K562 (cell line): Measurements from ENCODE around the gene ZNF24. TPM values are rescaled to one million over a fixed set of nuclear protein-coding genes. Genes with fewer than 3 reads are reported as not detected.

Source experiments
- ATAC-seq: fragments of 200-7000 bp; cut with Tn5 transposase; 3 replicates; pipeline ENCODE4 v1.9.1; 2020; ENCODE audit warnings: moderate library complexity
- BruUV-seq: library from RNA; stranded (reverse); fragments of 400-500 nt; replicated peaks from 2 replicates; lab custom pipeline; 2021; lab: Mats Ljungman, UMichigan
- CTCF ChIA-PET: fragments of 300-600 bp; formaldehyde crosslinking; extraction: SDS; loops from one replicate; lab custom pipeline; 2021; ENCODE audit warnings: low intra/inter-chr PET ratio; lab: Yijun Ruan, JAX
- POLR2A ChIA-PET: fragments of 300-600, 350-650 bp; sonication (Branson Sonifier 250); formaldehyde crosslinking; extraction: SDS; loops from one replicate; lab custom pipeline; 2021; ENCODE audit warnings: antibody characterized with exemption, inconsistent platforms; lab: Yijun Ruan, JAX
- DNase-seq, 4 experiments: peaks; one replicate each; pipeline versions ENCODE4 v3.0.0 to v3.0.0-alpha.2; 2011 to 2018; ENCODE audit warnings: low spot score in 3 of 4, mixed read lengths in 3 of 4; ENCODE audit errors: extremely low read depth in 1 of 4
- FAIRE-seq: peaks from 2 replicates; lab custom pipeline; 2011; peaks lifted over from hg19 to GRCh38; lab: Jason Lieb, UNC
- H2AFZ ChIP-seq: 2 replicates; pipeline ENCODE4 v1.6.0; 2011; ENCODE audit warnings: low read depth, low read length, control low read depth, inconsistent platforms
- H3K27ac ChIP-seq: fragments of 200-600 bp; 3 replicates; pipeline ENCODE4 v1.8.0; 2011; ENCODE audit warnings: low read depth, mild to moderate bottlenecking, control low read depth, inconsistent platforms, low read length, moderate library complexity, mixed read lengths; ENCODE audit errors: extremely low read depth
- H3K27me3 ChIP-seq, 2 experiments: fragments of 300-600 bp in 1 of 2; 2 replicates in 1 of 2; 3 replicates in 1 of 2; pipeline versions ENCODE4 v1.6.0 to v1.8.0; 2011; ENCODE audit warnings: inconsistent platforms in 2 of 2, low read length in 2 of 2, mild to moderate bottlenecking in 1 of 2, mixed read lengths in 1 of 2, moderate library complexity in 1 of 2; ENCODE audit not compliant: control insufficient read depth in 2 of 2, insufficient read depth in 2 of 2
- H3K36me3 ChIP-seq: fragments of 300-600 bp; 3 replicates; pipeline ENCODE4 v1.8.0; 2011; ENCODE audit warnings: mild to moderate bottlenecking, low read length, inconsistent platforms; ENCODE audit not compliant: control insufficient read depth, insufficient read depth
- H3K4me1 ChIP-seq, 2 experiments: fragments of 200-600 bp in 1 of 2; replicated peaks in 1 of 2; 2 replicates in 1 of 2; 3 replicates in 1 of 2; pipeline versions ENCODE4 v1.5.1 to v1.8.0; 2011; ENCODE audit warnings: inconsistent platforms in 2 of 2, low read length in 2 of 2, mild to moderate bottlenecking in 1 of 2, mixed read lengths in 1 of 2, moderate library complexity in 1 of 2; ENCODE audit not compliant: control insufficient read depth in 2 of 2, insufficient read depth in 2 of 2
- H3K4me2 ChIP-seq: 2 replicates; pipeline ENCODE4 v1.6.1; 2011; ENCODE audit warnings: low read length, control low read depth, inconsistent platforms, mixed read lengths; ENCODE audit not compliant: insufficient read depth
- H3K4me3 ChIP-seq: fragments of 200-600 bp; sonication (generic), shearing (Covaris generic); 2 replicates; pipeline ENCODE4 v1.5.1; 2016; ENCODE audit warnings: control low read depth, inconsistent platforms
- H3K79me2 ChIP-seq: fragments of 200-600 bp; 3 replicates; pipeline ENCODE4 v1.8.0; 2011; ENCODE audit warnings: low read length, inconsistent platforms; ENCODE audit not compliant: control insufficient read depth, insufficient read depth
- H3K9ac ChIP-seq, 2 experiments: 2 replicates each; pipeline versions ENCODE4 v1.6.0 to v1.6.1; 2011; ENCODE audit warnings: low read depth in 2 of 2, low read length in 2 of 2, control low read depth in 1 of 2, inconsistent platforms in 1 of 2, mild to moderate bottlenecking in 1 of 2, mixed read lengths in 1 of 2; ENCODE audit not compliant: insufficient read depth in 1 of 2
- H3K9me1 ChIP-seq: one replicate; pipeline ENCODE4 v1.6.0; 2011; ENCODE audit warnings: inconsistent platforms, mild to moderate bottlenecking, low read length, moderate library complexity; ENCODE audit not compliant: control insufficient read depth, insufficient read depth
- H3K9me3 ChIP-seq: replicated peaks from 2 replicates; pipeline ENCODE4 v1.5.1; 2011; ENCODE audit warnings: low read depth, low read length, inconsistent platforms; ENCODE audit not compliant: control insufficient read depth, insufficient read depth
- H4K20me1 ChIP-seq: replicated peaks from 2 replicates; pipeline ENCODE4 v1.6.1; 2011; ENCODE audit warnings: low read length, inconsistent platforms, mixed read lengths; ENCODE audit not compliant: control insufficient read depth, insufficient read depth
- BRD4 ChIP-seq: fragments of 200-600 bp; sonication (generic); IDR thresholded peaks from 2 replicates; pipeline ENCODE4 v1.6.1; 2017; ENCODE audit warnings: inconsistent platforms
- CHAMP1 ChIP-seq: fragments of 450-650 bp; IDR thresholded peaks from 2 replicates; pipeline ENCODE4 v1.6.1; 2016; ENCODE audit warnings: mild to moderate bottlenecking
- FOXJ2 ChIP-seq: fragments of 200-800 bp; sonication (Bioruptor generic); IDR thresholded peaks from 2 replicates; pipeline ENCODE4 v1.6.1; 2016; ENCODE audit warnings: missing genetic modification characterization, missing compliant biosample characterization
- HDGF ChIP-seq: fragments of 450-650 bp; IDR thresholded peaks from 2 replicates; pipeline ENCODE4 v1.6.1; 2016
- LEF1 ChIP-seq: fragments of 450-650 bp; IDR thresholded peaks from 2 replicates; pipeline ENCODE4 v1.6.1; 2016; ENCODE audit warnings: mild to moderate bottlenecking
- MAFF ChIP-seq: IDR thresholded peaks from 2 replicates; pipeline ENCODE4 v1.6.1; 2012; ENCODE audit warnings: low read length, improper control_type of control experiment
- MTA3 ChIP-seq: fragments of 450-650 bp; formaldehyde crosslinking; IDR thresholded peaks from 2 replicates; pipeline ENCODE4 v1.6.1; 2017; ENCODE audit warnings: mild to moderate bottlenecking, borderline replicate concordance
- RCOR1 ChIP-seq, 2 experiments: IDR thresholded peaks; 2 replicates each; pipeline ENCODE4 v1.6.1; 2012; ENCODE audit warnings: low read depth in 2 of 2, low read length in 2 of 2, borderline replicate concordance in 1 of 2, improper control_type of control experiment in 1 of 2
- SMARCC2 ChIP-seq: fragments of 450-650 bp; IDR thresholded peaks from 2 replicates; pipeline ENCODE4 v1.6.1; 2017; ENCODE audit warnings: antibody characterized with exemption, moderate library complexity, mild to moderate bottlenecking, low read depth
- SMARCE1 ChIP-seq: fragments of 450-650 bp; IDR thresholded peaks from 2 replicates; pipeline ENCODE4 v1.7.1; 2016; ENCODE audit warnings: mild to moderate bottlenecking
- ZNF23 ChIP-seq: fragments of 250-450 bp; sonication (Bioruptor Pico); IDR thresholded peaks from 2 replicates; pipeline ENCODE4 v1.4.0; 2020; ENCODE audit warnings: mild to moderate bottlenecking
- WGBS: fragments of 100-300 bp; shearing (Covaris generic); methylation state at CpG from one replicate; pipeline ENCODE4 v1.1.6; 2016; ENCODE audit warnings: low coverage, mixed read lengths; ENCODE audit not compliant: insufficient coverage; ENCODE audit errors: missing lambda C conversion rate; 5-methylcytosine and 5-hydroxymethylcytosine counted together
- in situ Hi-C: fragments of 300-500 bp; cut with MboI; formaldehyde crosslinking; loops from 4 replicates; pipeline ENCODE4 v1.15.0; 2018; ENCODE audit warnings: inconsistent platforms, mixed read lengths
- intact Hi-C: fragments of 100-400 bp; cut with micrococcal nuclease; formaldehyde crosslinking; loops from 2 replicates; pipeline ENCODE4 v1.14.2; 2022
- polyA plus RNA-seq, 8 experiments: library from polyadenylated mRNA; depleted of rRNA in 4 of 8; stranded (reverse) in 5 of 8; unstranded in 3 of 8; fragments of >200 nt; fragmentation: Nextera tagmentation in 2 of 8; fragmentation: Illumina TruSeq in 1 of 8; extraction: Ambion mirVana in 2 of 8; extraction: Trizol in 1 of 8; gene quantifications; 2 replicates each; pipeline versions ENCODE4 v1.2.1 to v1.2.3, GENCODE V29; 2011 to 2014; ENCODE audit warnings: inconsistent platforms in 1 of 8, missing spikeins in 1 of 8
- total RNA-seq, 7 experiments: library from RNA; depleted of rRNA in 6 of 7; stranded (reverse); fragments of >200 nt in 6 of 7; fragmentation: Illumina TruSeq in 2 of 7; extraction: Trizol in 2 of 7; gene quantifications; 2 replicates each; pipeline versions ENCODE4 v1.2.1 to v1.2.3, GENCODE V29; 2011 to 2021; ENCODE audit warnings: low replicate concordance in 1 of 7
- TF ChIP-seq, protein P1 (sequence below): fragments of 450-650 bp; formaldehyde crosslinking; IDR thresholded peaks from 2 replicates; pipeline ENCODE4 v1.4.0; 2020; ENCODE audit warnings: mild to moderate bottlenecking
- TF ChIP-seq, protein P2 (sequence below): sonication (generic); formaldehyde crosslinking; IDR thresholded peaks from 2 replicates; pipeline ENCODE4 v1.8.1; 2023; ENCODE audit warnings: mild to moderate bottlenecking, missing genetic modification reagents
- TF ChIP-seq, protein P3 (sequence below): sonication (generic); formaldehyde crosslinking; IDR thresholded peaks from 2 replicates; pipeline ENCODE4 v1.8.1; 2023; ENCODE audit warnings: mild to moderate bottlenecking, missing genetic modification reagents

Gene ZNF24
- total and polyA plus RNA-seq, 9 of the 15 experiments (the other 6 are each of a cell fraction or from before 2014, with no cell fraction given) = 35.7 to 72.8 (median 54.1) TPM

DNA sequence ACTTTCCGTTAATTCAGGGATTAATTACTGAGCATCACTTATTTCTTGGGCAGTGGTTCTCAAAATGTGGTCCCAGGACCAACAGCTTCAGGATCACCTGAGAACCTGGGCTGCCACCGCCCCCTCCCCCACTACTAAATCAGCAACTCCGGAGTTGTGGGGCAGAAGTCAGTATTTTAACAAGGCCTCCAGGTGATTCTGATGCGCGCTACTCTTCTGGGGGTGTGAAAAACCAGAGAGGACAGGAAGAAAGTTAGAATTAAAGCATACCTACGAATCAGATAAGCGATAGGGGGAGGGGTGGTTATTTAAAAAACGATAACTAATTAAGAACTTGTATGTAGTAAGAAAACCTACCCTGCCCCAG is 54.5 kb downstream of the ZNF24 start:
- POLR2A ChIA-PET = interaction anchor here (0.5 to 2.0 kb wide), 13 partner anchors 9 to 384 kb away, joined by 3 to 11 read pairs (median 4); no protein-coding TSS in a partner anchor
- intact Hi-C loops = loop anchor here (2.0 to 10.0 kb wide), 3 partner anchors 49 to 285 kb away; partner anchors contain the start of genes ZNF24 and ZNF397
- FAIRE-seq (no peak), DNase-seq (peak in 2 of 4 experiments; percentile 44 to 45), ATAC-seq (peak; percentile 46)
- TSS peak; percentile 72 for BruUV-seq
- H3K79me2 ChIP-seq = peaks cover 45% of the 10 kb centered on the region
- H3K9me3 ChIP-seq = peaks cover 1% of the 10 kb centered on the region
- H3K36me3 ChIP-seq = peaks cover 29% of the 10 kb centered on the region
- peaks cover 0 to 5% of the 10 kb centered on the region in 2 experiments; a peak in 3 of 5 replicates for H3K4me1 ChIP-seq
- H3K9ac ChIP-seq = peak overlapping the region; percentile 93 to 97
- peak overlapping the region; percentile 98 for H3K4me2 ChIP-seq
- no peaks in the 10 kb centered on the region for H3K27me3 ChIP-seq
- peak overlapping the region; percentile 97 for H2AFZ ChIP-seq
- peak overlapping the region; percentile 72 for H3K4me3 ChIP-seq
- CTCF ChIA-PET = no interaction called here
- H3K27ac ChIP-seq = peak overlapping the region; percentile 88
- no peaks in the 10 kb centered on the region for H4K20me1 ChIP-seq
- in situ Hi-C loops = loop anchor here (5.0 kb wide), 1 partner anchor 47 kb away; the partner anchor contains the start of gene ZNF397
- 1% methylated on average over 8 of the region's 8 CpGs for WGBS
- no peaks in the 10 kb centered on the region for H3K9me1 ChIP-seq
- TF ChIP-seq SMARCE1 (0 out of 2 replicates have a peak, but pooled peaks have one; percentile 25), MAFF (0 out of 2 replicates have a peak, but pooled peaks have one; percentile 0), SMARCC2 (peak; percentile 33; the same call in 1 of the 2 replicates), LEF1 (0 out of 2 replicates have a peak, but pooled peaks have one; percentile 14), MTA3 (no peak), CHAMP1 (no peak), RCOR1 (IDR thresholded peaks at IDR 0.05; ENCODE audit: borderline replicate concordance in 1 of 2, low read depth in 2 of 2, low read length in 2 of 2) (peak in 1 of 2 experiments; percentile 17; a peak in 1 of 4 replicates), FOXJ2 (tag) (0 out of 2 replicates have a peak, but pooled peaks have one; percentile 18), ZNF23 (CRISPR knock-in tag) (0 out of 2 replicates have a peak, but pooled peaks have one; percentile 36), BRD4 (peak; percentile 72; the same call in 1 of the 2 replicates), HDGF (peak; percentile 1; the same call in 1 of the 2 replicates)
- TF ChIP-seq, protein P1, sequence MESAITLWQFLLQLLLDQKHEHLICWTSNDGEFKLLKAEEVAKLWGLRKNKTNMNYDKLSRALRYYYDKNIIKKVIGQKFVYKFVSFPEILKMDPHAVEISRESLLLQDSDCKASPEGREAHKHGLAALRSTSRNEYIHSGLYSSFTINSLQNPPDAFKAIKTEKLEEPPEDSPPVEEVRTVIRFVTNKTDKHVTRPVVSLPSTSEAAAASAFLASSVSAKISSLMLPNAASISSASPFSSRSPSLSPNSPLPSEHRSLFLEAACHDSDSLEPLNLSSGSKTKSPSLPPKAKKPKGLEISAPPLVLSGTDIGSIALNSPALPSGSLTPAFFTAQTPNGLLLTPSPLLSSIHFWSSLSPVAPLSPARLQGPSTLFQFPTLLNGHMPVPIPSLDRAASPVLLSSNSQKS (CRISPR knock-in tag) = no peak
- TF ChIP-seq, protein P2, sequence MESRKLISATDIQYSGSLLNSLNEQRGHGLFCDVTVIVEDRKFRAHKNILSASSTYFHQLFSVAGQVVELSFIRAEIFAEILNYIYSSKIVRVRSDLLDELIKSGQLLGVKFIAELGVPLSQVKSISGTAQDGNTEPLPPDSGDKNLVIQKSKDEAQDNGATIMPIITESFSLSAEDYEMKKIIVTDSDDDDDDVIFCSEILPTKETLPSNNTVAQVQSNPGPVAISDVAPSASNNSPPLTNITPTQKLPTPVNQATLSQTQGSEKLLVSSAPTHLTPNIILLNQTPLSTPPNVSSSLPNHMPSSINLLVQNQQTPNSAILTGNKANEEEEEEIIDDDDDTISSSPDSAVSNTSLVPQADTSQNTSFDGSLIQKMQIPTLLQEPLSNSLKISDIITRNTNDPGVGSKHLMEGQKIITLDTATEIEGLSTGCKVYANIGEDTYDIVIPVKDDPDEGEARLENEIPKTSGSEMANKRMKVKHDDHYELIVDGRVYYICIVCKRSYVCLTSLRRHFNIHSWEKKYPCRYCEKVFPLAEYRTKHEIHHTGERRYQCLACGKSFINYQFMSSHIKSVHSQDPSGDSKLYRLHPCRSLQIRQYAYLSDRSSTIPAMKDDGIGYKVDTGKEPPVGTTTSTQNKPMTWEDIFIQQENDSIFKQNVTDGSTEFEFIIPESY (CRISPR knock-in tag) = 0 out of 2 replicates have a peak, but pooled peaks have one; percentile 5
- TF ChIP-seq, protein P3, sequence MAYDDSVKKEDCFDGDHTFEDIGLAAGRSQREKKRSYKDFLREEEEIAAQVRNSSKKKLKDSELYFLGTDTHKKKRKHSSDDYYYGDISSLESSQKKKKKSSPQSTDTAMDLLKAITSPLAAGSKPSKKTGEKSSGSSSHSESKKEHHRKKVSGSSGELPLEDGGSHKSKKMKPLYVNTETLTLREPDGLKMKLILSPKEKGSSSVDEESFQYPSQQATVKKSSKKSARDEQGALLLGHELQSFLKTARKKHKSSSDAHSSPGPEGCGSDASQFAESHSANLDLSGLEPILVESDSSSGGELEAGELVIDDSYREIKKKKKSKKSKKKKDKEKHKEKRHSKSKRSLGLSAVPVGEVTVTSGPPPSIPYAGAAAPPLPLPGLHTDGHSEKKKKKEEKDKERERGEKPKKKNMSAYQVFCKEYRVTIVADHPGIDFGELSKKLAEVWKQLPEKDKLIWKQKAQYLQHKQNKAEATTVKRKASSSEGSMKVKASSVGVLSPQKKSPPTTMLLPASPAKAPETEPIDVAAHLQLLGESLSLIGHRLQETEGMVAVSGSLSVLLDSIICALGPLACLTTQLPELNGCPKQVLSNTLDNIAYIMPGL (CRISPR knock-in tag) = 0 out of 2 replicates have a peak, but pooled peaks have one; percentile 29
